Right lobe of liver (tissue), 4 donors: ENCODE data around the gene RGS12.

Source experiments
- CTCF ChIP-seq, 4 donors: fragments of 200-600 bp in 3 of 4; fragments of 450-650 bp in 1 of 4; IDR thresholded peaks; one replicate each; pipeline versions ENCODE4 v1.5.1 to v1.8.0; 2016 to 2022; ENCODE audit warnings: antibody characterized with exemption in 4 of 4, mild to moderate bottlenecking in 2 of 4
- POLR2A ChIP-seq: fragments of 450-650 bp; IDR thresholded peaks from one replicate; pipeline ENCODE4 v1.6.1; 2017; ENCODE audit warnings: antibody characterized with exemption, mild to moderate bottlenecking
- donor health status: DM: no; HTN: no; CAD: no.
- donor health status: DM: no; HTN: no; CAD: no.
- donor health status: DM: no; HTN: yes; CAD: no.

GRCh38 chr4:3248811-3249661, 43.8 kb upstream of the RGS12 start, which contains the start of gene MSANTD1:
- TF ChIP-seq CTCF (IDR thresholded peaks at IDR 0.05) (no peak), POLR2A (no peak)
